Activated naive CD8-positive, alpha-beta T cell treated with anti-CD3 and anti-CD28 coated beads, Interleukin-2, amount 50 U/mL, for 16 hours (primary cell): ENCODE data around the gene SLC22A31.

ENCODE experiments used
- DNase-seq: peaks from one replicate; pipeline ENCODE4 v3.0.0-alpha.2; 2020; ENCODE audit warnings: low read depth, low spot score

Gene SLC22A31

GRCh38 chr16:89216315-89217137 lies 16.2 kb upstream of the SLC22A31 start:
- peak; percentile 69 for DNase-seq

GRCh38 chr16:89210904-89211515 lies 10.7 kb upstream of the SLC22A31 start:
- DNase-seq, result no peak

- DNase-seq, result no peak
These were observed 10.0 kb upstream of the SLC22A31 start for GRCh38 chr16:89210165-89210903.

- no peak for DNase-seq
These were observed 9.2 kb upstream of the SLC22A31 start for GRCh38 chr16:89209522-89210044.

GRCh38 chr16:89207993-89208392 lies 7.7 kb upstream of the SLC22A31 start:
- DNase-seq, result no peak

GRCh38 chr16:89202422-89203215 lies 2.3 kb upstream of the SLC22A31 start:
- DNase-seq, result no peak

- peak; percentile 51 for DNase-seq
These were observed 1.4 kb upstream of the SLC22A31 start for GRCh38 chr16:89201439-89202377.

GRCh38 chr16:89200850-89201411 lies 594 bp upstream of the SLC22A31 start:
- no peak for DNase-seq

- no peak for DNase-seq
These were observed 855 bp downstream of the SLC22A31 start for GRCh38 chr16:89199241-89200123.

GRCh38 chr16:89198417-89199240 lies 1.7 kb downstream of the SLC22A31 start:
- DNase-seq, result no peak

GRCh38 chr16:89197633-89198416 lies 2.5 kb downstream of the SLC22A31 start:
- no peak for DNase-seq

GRCh38 chr16:89197033-89197632 lies 3.2 kb downstream of the SLC22A31 start:
- no peak for DNase-seq

- no peak for DNase-seq
These were observed 4.7 kb downstream of the SLC22A31 start for GRCh38 chr16:89195521-89196171.

- no peak for DNase-seq
These were observed 5.7 kb downstream of the SLC22A31 start for GRCh38 chr16:89194340-89195311.
